GM12878 (cell line): Measurements from ENCODE around the gene MRPL20. TPM values are rescaled to one million over a fixed set of nuclear protein-coding genes. Genes with fewer than 3 reads are reported as not detected.
A peak's percentile ranks its signal among the peaks of the same experiment; 100 is the strongest.

Experiments used
- ASH2L ChIP-seq: fragments of 300-600, 200-600 bp; sonication (generic); IDR thresholded peaks from 2 replicates; pipeline ENCODE4 v1.6.1; 2017; ENCODE audit warnings: low read depth, mild to moderate bottlenecking, borderline replicate concordance
- CHD1 ChIP-seq: IDR thresholded peaks from 2 replicates; pipeline ENCODE4 v1.6.1; 2012; ENCODE audit warnings: low read depth, low read length, improper control_type of control experiment
- EP300 ChIP-seq, 2 experiments: fragments of 150-350 bp in 1 of 2; IDR thresholded peaks; 2 replicates each; pipeline ENCODE4 v1.6.1; 2011 to 2012; ENCODE audit warnings: low read depth in 2 of 2, low read length in 2 of 2, borderline replicate concordance in 1 of 2, improper control_type of control experiment in 1 of 2, inconsistent platforms in 1 of 2; ENCODE audit not compliant: control insufficient read depth in 1 of 2
- GATAD2B ChIP-seq: fragments of 450-650 bp; conservative IDR thresholded peaks from 2 replicates; pipeline ENCODE4 v1.6.1; 2017; ENCODE audit warnings: low read depth, mild to moderate bottlenecking, moderate library complexity
- MEF2B ChIP-seq: fragments of 450-650 bp; IDR thresholded peaks from 2 replicates; pipeline ENCODE4 v1.6.1; 2018; ENCODE audit warnings: mild to moderate bottlenecking, moderate library complexity; ENCODE audit not compliant: partially characterized antibody, poor library complexity, severe bottlenecking
- RAD51 ChIP-seq: fragments of 450-650 bp; IDR thresholded peaks from 2 replicates; pipeline ENCODE4 v1.6.1; 2016; ENCODE audit warnings: moderate library complexity, mild to moderate bottlenecking, inconsistent platforms
- TBL1XR1 ChIP-seq: IDR thresholded peaks from 2 replicates; pipeline ENCODE4 v1.6.1; 2012; ENCODE audit warnings: low read depth, low read length, improper control_type of control experiment
- ZBED1 ChIP-seq: IDR thresholded peaks from 2 replicates; pipeline ENCODE4 v1.6.1; 2016; ENCODE audit warnings: borderline replicate concordance
- ZBTB33 ChIP-seq: fragments of 450-650 bp; IDR thresholded peaks from 2 replicates; pipeline ENCODE4 v1.6.1; 2017; ENCODE audit warnings: mild to moderate bottlenecking
- ZNF207 ChIP-seq: fragments of 450-650 bp; IDR thresholded peaks from 2 replicates; pipeline ENCODE4 v1.6.1; 2014; ENCODE audit warnings: antibody characterized with exemption, mild to moderate bottlenecking, borderline replicate concordance
- ZZZ3 ChIP-seq: IDR thresholded peaks from 2 replicates; pipeline ENCODE4 v1.6.1; 2011; ENCODE audit warnings: low read depth; ENCODE audit not compliant: control insufficient read depth, insufficient read length
- polyA plus RNA-seq, 11 experiments: library from polyadenylated mRNA; depleted of rRNA in 4 of 11; unstranded in 6 of 11; stranded (reverse) in 5 of 11; fragments of >200 nt; fragmentation: Nextera tagmentation in 4 of 11; fragmentation: Illumina TruSeq in 1 of 11; extraction: Ambion mirVana in 4 of 11; extraction: Trizol in 1 of 11; gene quantifications; 1 replicate in 1 of 11; 2 replicates in 10 of 11; pipeline versions ENCODE4 v1.2.1 to v1.2.3, GENCODE V29; 2011 to 2016; ENCODE audit warnings: inconsistent platforms in 2 of 11, missing spikeins in 2 of 11, low read depth in 1 of 11
- total RNA-seq, 4 experiments: library from RNA; depleted of rRNA in 3 of 4; stranded (reverse); fragments of >200 nt in 3 of 4; fragmentation: Illumina TruSeq in 1 of 4; extraction: Trizol in 1 of 4; gene quantifications; 2 replicates each; pipeline versions ENCODE4 v1.2.1 to v1.2.3, GENCODE V29; 2013 to 2021

MRPL20 gene
- total and polyA plus RNA-seq, 10 of the 15 experiments (the other 5 are each of a cell fraction or from before 2014, with no cell fraction given): 129 to 525 (median 255) TPM

- TF ChIP-seq ZBTB33 (no peak), EP300 (IDR thresholded peaks at IDR 0.05; ENCODE audit: borderline replicate concordance in 1 of 2, control insufficient read depth in 1 of 2, low read depth in 2 of 2, low read length in 2 of 2) (0 out of 4 replicates have a peak, but pooled peaks of 1 of the 2 experiments have one; percentile 27), RAD51 (no peak), GATAD2B (peak; percentile 69), TBL1XR1 (no peak), ZZZ3 (no peak), ZNF207 (no peak), MEF2B (peak; percentile 99), CHD1 (no peak), ZBED1 (no peak), ASH2L (no peak)
Measured at GRCh38 chr1:1437904-1438376, 30.8 kb upstream of the MRPL20 start (continued).
